Liver (tissue), 9 donors: ENCODE data around the gene ANKRD36. TPM values are rescaled to one million over a fixed set of nuclear protein-coding genes. Genes with fewer than 3 reads are reported as not detected.
"Not testable (repeated sequence)": the region's sequence is repeated elsewhere in the genome, so short reads cannot be mapped to it uniquely, and the experiment has no call there.

Experiments
- DNase-seq: peaks from one replicate; pipeline ENCODE4 v3.0.0-alpha.2; 2017; ENCODE audit warnings: low spot score
- H3K27ac ChIP-seq, 2 donors: one replicate each; pipeline ENCODE4 v1.7.0; 2013; ENCODE audit warnings: inconsistent platforms in 2 of 2, low read length in 2 of 2, control low read depth in 1 of 2, low read depth in 1 of 2, mild to moderate bottlenecking in 1 of 2
- H3K27me3 ChIP-seq, 4 donors: one replicate each; pipeline versions ENCODE4 v1.6.1 to v1.7.0; 2013; ENCODE audit warnings: low read length in 3 of 4, inconsistent platforms in 1 of 4, mild to moderate bottlenecking in 1 of 4, moderate library complexity in 1 of 4; ENCODE audit not compliant: control insufficient read depth in 4 of 4, insufficient read depth in 4 of 4
- H3K36me3 ChIP-seq, 4 donors: one replicate each; pipeline versions ENCODE4 v1.6.1 to v1.7.0; 2013; ENCODE audit warnings: low read length in 3 of 4, mild to moderate bottlenecking in 3 of 4, low read depth in 1 of 4, moderate library complexity in 1 of 4; ENCODE audit not compliant: control insufficient read depth in 4 of 4, insufficient read depth in 3 of 4
- H3K4me1 ChIP-seq, 4 donors: one replicate each; pipeline versions ENCODE4 v1.6.1 to v1.7.0; 2013; ENCODE audit warnings: low read length in 3 of 4, mild to moderate bottlenecking in 3 of 4, moderate library complexity in 1 of 4; ENCODE audit not compliant: control insufficient read depth in 4 of 4, insufficient read depth in 4 of 4
- H3K4me3 ChIP-seq, 3 donors: one replicate each; pipeline versions ENCODE4 v1.6.1 to v1.7.0; 2013; ENCODE audit warnings: low read length in 3 of 3, control low read depth in 1 of 3, low read depth in 1 of 3, mild to moderate bottlenecking in 1 of 3
- H3K9ac ChIP-seq, 2 donors: one replicate each; pipeline ENCODE4 v1.7.0; 2013; ENCODE audit warnings: low read length in 2 of 2, mild to moderate bottlenecking in 2 of 2, moderate library complexity in 2 of 2, control low read depth in 1 of 2, low read depth in 1 of 2
- H3K9me3 ChIP-seq, 4 donors: one replicate each; pipeline versions ENCODE4 v1.6.1 to v1.7.0; 2013; ENCODE audit warnings: low read length in 3 of 4; ENCODE audit not compliant: control insufficient read depth in 4 of 4
- FOXA1 ChIP-seq: IDR thresholded peaks from 2 replicates; pipeline ENCODE4 v1.6.1; 2016; ENCODE audit warnings: antibody characterized with exemption
- FOXA2 ChIP-seq: IDR thresholded peaks from 2 replicates; pipeline ENCODE4 v1.6.1; 2016; ENCODE audit warnings: antibody characterized with exemption
- GABPA ChIP-seq, 2 donors: IDR thresholded peaks in 1 of 2; conservative IDR thresholded peaks in 1 of 2; 2 replicates each; pipeline ENCODE4 v1.6.1; 2016; ENCODE audit warnings: antibody characterized with exemption in 2 of 2, mild to moderate bottlenecking in 1 of 2, moderate library complexity in 1 of 2
- HNF4A ChIP-seq, 2 donors: conservative IDR thresholded peaks; 2 replicates each; pipeline ENCODE4 v1.6.1; 2016; ENCODE audit warnings: antibody characterized with exemption in 2 of 2, mild to moderate bottlenecking in 2 of 2
- HNF4G ChIP-seq: IDR thresholded peaks from 2 replicates; pipeline ENCODE4 v1.6.1; 2016; ENCODE audit warnings: antibody characterized with exemption
- JUND ChIP-seq, 2 donors: IDR thresholded peaks; 2 replicates each; pipeline ENCODE4 v1.6.1; 2016; ENCODE audit warnings: antibody characterized with exemption in 2 of 2
- NR2F2 ChIP-seq: IDR thresholded peaks from 2 replicates; pipeline ENCODE4 v1.6.1; 2016; ENCODE audit warnings: antibody characterized with exemption
- SP1 ChIP-seq: IDR thresholded peaks from 2 replicates; pipeline ENCODE4 v1.6.1; 2018; ENCODE audit warnings: antibody characterized with exemption, mild to moderate bottlenecking
- WGBS: extraction: QIAGEN DNeasy Blood & Tissue Kit; methylation state at CpG from one replicate; pipeline ENCODE4 v1.1.7; 2013; 5-methylcytosine and 5-hydroxymethylcytosine counted together
- polyA plus RNA-seq, 2 donors: library from polyadenylated mRNA; stranded (reverse) in 1 of 2; unstranded in 1 of 2; fragments of 200-250 nt in 1 of 2; fragments of >200 nt in 1 of 2; fragmentation: Nextera tagmentation in 1 of 2; extraction: Ambion mirVana in 1 of 2; gene quantifications; one replicate each; pipeline versions ENCODE4 v1.2.1 to v1.2.3, GENCODE V29; 2013 to 2015
- total RNA-seq, 2 donors: library from RNA; depleted of rRNA; stranded (reverse); fragments of >200 nt; gene quantifications; one replicate each; pipeline ENCODE4 v1.2.3, GENCODE V29; 2014
- TF ChIP-seq, protein P1 (sequence below): fragments of 150-350 bp; IDR thresholded peaks from 2 replicates; pipeline ENCODE4 v1.5.1; 2017; ENCODE audit warnings: improper control_type of control experiment, low read depth, low read length; ENCODE audit not compliant: missing input control
- TF ChIP-seq, protein P2 (sequence below): IDR thresholded peaks from 2 replicates; pipeline ENCODE4 v1.6.1; 2016; ENCODE audit warnings: antibody characterized with exemption, mild to moderate bottlenecking
- donor health status: healthy.
- donor health status: healthy.
- donor health status: healthy.
- donor health status: healthy.
- donor health status: healthy.

ANKRD36 gene
- total and polyA plus RNA-seq, 4 donors, result 0.38 to 8.5 (median 4.0) TPM

GRCh38 chr2:97180391-97180790 lies 67.4 kb downstream of the ANKRD36 start:
- not testable (repeated sequence) for H3K27ac ChIP-seq, H3K9me3 ChIP-seq, H3K4me1 ChIP-seq, H3K36me3 ChIP-seq, H3K4me3 ChIP-seq, H3K9ac ChIP-seq, DNase-seq, H3K27me3 ChIP-seq
- WGBS, result 90% methylated on average over 1 of the region's 1 CpG

DNA sequence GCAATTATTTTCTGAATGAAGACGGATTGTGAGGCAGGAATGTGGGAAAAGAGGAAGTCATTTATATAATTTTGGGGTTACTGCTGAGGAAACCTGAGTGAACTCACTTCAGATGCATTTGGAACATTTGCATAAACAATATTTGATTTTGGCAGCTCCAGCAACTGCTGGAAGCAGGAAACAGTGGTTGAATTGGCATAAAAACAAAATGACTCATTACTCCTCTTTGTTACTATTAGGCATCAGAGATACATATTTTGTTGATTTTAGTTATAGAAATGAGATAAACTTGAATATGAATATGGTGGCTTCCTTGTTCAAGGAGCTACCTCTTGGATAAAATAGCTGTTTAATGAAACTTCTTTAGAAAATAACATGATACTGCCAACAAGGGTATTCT lies 82.4 kb downstream of the ANKRD36 start:
- no CpG with 5 or more reads among the region's 1 CpG for WGBS
- not testable (repeated sequence) for H3K9me3 ChIP-seq, H3K27me3 ChIP-seq, H3K4me1 ChIP-seq, H3K4me3 ChIP-seq, DNase-seq, H3K36me3 ChIP-seq, H3K9ac ChIP-seq, H3K27ac ChIP-seq

- 97% methylated on average over 1 of the region's 1 CpG for WGBS
- H3K27ac ChIP-seq, H3K4me1 ChIP-seq, H3K4me3 ChIP-seq, DNase-seq, H3K9ac ChIP-seq, H3K27me3 ChIP-seq, H3K9me3 ChIP-seq, H3K36me3 ChIP-seq: not testable (repeated sequence)
Observed at GRCh38 chr2:97197251-97197650, 84.3 kb downstream of the ANKRD36 start.

DNA sequence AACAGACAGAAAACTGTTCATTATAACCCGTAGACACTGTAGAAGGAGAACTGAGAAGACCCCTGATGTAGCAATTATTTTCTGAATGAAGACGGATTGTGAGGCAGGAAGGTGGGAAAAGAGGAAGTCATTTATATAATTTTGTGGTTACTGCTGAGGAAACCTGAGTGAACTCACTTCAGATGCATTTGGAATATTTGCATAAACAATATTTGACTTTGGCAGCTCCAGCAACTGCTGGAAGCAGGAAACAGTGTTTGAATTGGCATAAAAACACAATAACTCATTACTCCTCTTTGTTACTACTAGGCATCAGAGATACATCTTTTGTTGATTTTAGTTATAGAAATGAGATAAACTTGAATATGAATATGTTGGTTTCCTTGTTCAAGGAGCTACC lies 87.9 kb downstream of the ANKRD36 start:
- not testable (repeated sequence) for H3K4me1 ChIP-seq, H3K4me3 ChIP-seq, H3K9ac ChIP-seq, DNase-seq, H3K9me3 ChIP-seq, H3K27ac ChIP-seq, H3K36me3 ChIP-seq, H3K27me3 ChIP-seq
- 88% methylated on average over 2 of the region's 2 CpGs for WGBS

DNA sequence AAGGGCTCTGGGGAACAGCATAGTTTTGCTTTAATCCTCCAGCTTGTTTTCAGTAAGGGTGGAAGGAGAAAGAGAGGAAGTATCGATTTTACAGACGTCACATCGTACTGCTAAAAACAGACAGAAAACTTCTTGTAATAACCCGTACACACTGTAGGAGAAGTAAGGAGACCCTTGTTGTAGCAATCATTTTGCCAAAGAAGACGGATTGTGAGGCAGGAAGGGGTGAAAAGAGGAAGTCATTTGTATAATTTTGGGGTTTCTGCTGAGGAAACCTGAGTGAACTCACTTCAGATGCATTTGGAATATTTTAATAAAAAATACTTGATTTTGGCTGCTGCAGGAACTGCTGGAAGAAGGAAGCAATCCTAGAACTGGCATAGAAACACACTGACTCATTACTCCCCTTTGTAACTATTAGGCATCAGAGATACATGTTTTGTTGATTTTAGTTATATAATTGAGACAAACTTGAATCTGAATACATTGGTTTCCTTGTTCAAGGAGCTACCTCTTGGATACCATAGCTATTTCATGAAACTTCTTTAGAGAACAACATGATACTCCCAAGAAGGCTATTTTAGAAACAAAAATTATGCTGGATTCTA lies 89.8 kb downstream of the ANKRD36 start:
- WGBS, result 90% methylated on average over 5 of the region's 5 CpGs
- not testable (repeated sequence) for H3K27ac ChIP-seq, H3K4me3 ChIP-seq, DNase-seq, H3K9ac ChIP-seq, H3K4me1 ChIP-seq, H3K36me3 ChIP-seq, H3K27me3 ChIP-seq, H3K9me3 ChIP-seq

DNA sequence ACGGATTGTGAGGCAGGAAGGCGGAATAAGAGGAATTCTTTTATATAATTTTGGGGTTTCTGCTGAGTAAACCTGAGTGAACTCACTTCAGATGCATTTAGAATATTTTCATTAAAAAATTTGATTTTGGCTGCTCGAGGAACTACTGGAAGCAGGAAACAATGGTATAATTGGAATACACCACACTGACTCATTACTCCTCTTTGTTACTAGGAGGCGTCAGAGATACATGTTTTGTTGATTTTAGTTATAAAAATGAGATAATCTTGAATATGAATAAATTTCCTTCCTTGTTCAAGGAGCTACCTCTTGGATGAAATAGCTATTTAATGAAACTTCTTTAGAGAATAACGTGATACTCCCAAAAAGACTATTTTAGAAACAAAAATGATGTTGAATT lies 97.4 kb downstream of the ANKRD36 start:
- Histone ChIP-seq H3K27me3 (no peaks in the 10 kb centered on the region), H3K4me1 (no peaks in the 10 kb centered on the region), H3K9me3 (no peaks in the 10 kb centered on the region), H3K4me3 (no peak overlapping the region), H3K36me3 (peaks cover 0 to 2% (median under 1%) of the 10 kb centered on the region in 4 donors), H3K27ac (no peak overlapping the region), H3K9ac (no peak overlapping the region)
- DNase-seq, result no peak
- 95% methylated on average over 5 of the region's 5 CpGs for WGBS
- TF ChIP-seq NR2F2 (no peak), HNF4A (conservative IDR thresholded peaks at IDR 0.05) (no peak), FOXA1 (no peak), FOXA2 (no peak), GABPA (IDR thresholded peaks at IDR 0.05 in 1 of 2, conservative IDR thresholded peaks at IDR 0.05 in 1 of 2) (no peak), SP1 (no peak), JUND (IDR thresholded peaks at IDR 0.05) (no peak), HNF4G (no peak)
- TF ChIP-seq, protein P1, sequence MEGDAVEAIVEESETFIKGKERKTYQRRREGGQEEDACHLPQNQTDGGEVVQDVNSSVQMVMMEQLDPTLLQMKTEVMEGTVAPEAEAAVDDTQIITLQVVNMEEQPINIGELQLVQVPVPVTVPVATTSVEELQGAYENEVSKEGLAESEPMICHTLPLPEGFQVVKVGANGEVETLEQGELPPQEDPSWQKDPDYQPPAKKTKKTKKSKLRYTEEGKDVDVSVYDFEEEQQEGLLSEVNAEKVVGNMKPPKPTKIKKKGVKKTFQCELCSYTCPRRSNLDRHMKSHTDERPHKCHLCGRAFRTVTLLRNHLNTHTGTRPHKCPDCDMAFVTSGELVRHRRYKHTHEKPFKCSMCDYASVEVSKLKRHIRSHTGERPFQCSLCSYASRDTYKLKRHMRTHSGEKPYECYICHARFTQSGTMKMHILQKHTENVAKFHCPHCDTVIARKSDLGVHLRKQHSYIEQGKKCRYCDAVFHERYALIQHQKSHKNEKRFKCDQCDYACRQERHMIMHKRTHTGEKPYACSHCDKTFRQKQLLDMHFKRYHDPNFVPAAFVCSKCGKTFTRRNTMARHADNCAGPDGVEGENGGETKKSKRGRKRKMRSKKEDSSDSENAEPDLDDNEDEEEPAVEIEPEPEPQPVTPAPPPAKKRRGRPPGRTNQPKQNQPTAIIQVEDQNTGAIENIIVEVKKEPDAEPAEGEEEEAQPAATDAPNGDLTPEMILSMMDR, result no peak
- TF ChIP-seq, protein P2, sequence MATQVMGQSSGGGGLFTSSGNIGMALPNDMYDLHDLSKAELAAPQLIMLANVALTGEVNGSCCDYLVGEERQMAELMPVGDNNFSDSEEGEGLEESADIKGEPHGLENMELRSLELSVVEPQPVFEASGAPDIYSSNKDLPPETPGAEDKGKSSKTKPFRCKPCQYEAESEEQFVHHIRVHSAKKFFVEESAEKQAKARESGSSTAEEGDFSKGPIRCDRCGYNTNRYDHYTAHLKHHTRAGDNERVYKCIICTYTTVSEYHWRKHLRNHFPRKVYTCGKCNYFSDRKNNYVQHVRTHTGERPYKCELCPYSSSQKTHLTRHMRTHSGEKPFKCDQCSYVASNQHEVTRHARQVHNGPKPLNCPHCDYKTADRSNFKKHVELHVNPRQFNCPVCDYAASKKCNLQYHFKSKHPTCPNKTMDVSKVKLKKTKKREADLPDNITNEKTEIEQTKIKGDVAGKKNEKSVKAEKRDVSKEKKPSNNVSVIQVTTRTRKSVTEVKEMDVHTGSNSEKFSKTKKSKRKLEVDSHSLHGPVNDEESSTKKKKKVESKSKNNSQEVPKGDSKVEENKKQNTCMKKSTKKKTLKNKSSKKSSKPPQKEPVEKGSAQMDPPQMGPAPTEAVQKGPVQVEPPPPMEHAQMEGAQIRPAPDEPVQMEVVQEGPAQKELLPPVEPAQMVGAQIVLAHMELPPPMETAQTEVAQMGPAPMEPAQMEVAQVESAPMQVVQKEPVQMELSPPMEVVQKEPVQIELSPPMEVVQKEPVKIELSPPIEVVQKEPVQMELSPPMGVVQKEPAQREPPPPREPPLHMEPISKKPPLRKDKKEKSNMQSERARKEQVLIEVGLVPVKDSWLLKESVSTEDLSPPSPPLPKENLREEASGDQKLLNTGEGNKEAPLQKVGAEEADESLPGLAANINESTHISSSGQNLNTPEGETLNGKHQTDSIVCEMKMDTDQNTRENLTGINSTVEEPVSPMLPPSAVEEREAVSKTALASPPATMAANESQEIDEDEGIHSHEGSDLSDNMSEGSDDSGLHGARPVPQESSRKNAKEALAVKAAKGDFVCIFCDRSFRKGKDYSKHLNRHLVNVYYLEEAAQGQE, result no peak
